ENCODE results near the gene SPOCK1.

Gene SPOCK1

DNA sequence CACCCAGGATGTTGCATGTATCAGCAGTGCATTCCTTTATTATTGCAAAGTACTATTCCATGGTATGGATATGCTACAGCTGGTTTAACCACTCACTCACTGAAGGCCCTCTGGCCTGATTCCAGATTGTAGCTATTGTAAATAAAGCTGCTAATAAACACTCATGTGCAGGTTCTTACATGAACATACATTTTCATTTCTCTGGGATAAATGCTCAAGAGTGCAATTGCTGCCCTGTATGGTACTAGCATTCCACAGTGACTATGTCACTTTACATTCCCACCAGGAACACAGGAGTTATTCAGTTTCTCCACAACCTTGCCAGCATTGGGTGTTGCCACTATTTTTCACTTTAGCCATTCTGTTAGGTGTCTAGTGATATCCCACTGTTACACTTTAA lies 267.6 kb downstream of the SPOCK1 start:
- no peak for DNase-seq (ENCODE audit: low spot score)
- in situ Hi-C loops (cut with MboI; ENCODE audit: low pct_unique_long_range_greater_than_20kb, low sequenced_read_pairs, unreplicated experiment): no loop called here
- TF ChIP-seq, protein P1, sequence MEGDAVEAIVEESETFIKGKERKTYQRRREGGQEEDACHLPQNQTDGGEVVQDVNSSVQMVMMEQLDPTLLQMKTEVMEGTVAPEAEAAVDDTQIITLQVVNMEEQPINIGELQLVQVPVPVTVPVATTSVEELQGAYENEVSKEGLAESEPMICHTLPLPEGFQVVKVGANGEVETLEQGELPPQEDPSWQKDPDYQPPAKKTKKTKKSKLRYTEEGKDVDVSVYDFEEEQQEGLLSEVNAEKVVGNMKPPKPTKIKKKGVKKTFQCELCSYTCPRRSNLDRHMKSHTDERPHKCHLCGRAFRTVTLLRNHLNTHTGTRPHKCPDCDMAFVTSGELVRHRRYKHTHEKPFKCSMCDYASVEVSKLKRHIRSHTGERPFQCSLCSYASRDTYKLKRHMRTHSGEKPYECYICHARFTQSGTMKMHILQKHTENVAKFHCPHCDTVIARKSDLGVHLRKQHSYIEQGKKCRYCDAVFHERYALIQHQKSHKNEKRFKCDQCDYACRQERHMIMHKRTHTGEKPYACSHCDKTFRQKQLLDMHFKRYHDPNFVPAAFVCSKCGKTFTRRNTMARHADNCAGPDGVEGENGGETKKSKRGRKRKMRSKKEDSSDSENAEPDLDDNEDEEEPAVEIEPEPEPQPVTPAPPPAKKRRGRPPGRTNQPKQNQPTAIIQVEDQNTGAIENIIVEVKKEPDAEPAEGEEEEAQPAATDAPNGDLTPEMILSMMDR (IDR thresholded peaks at IDR 0.05; ENCODE audit: extremely low read depth, insufficient read depth, missing control alignments): no peak

DNA sequence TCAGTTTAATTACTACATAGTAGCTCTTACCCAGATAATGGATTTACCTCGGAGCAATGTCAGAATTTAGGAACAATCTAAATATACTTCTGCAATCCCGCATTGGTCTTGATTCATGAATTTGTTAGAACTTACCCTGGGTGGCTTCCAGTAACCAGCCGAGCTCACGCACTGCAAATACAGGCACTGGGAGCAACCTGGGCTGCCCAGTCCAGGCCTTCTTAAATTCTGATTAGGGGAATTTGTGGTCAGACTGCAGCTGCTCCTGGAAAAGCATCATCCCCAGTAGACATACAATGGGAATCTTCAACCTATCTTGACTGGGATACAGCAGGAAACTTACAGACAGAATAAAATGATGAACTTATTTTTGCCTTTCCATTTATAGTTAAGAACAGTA lies 270.3 kb downstream of the SPOCK1 start:
- TF ChIP-seq, protein P1 (IDR thresholded peaks at IDR 0.05; ENCODE audit: extremely low read depth, insufficient read depth, missing control alignments): no peak
- in situ Hi-C loops (cut with MboI; ENCODE audit: low pct_unique_long_range_greater_than_20kb, low sequenced_read_pairs, unreplicated experiment): no loop called here
- no peak for DNase-seq (ENCODE audit: low spot score)

DNA sequence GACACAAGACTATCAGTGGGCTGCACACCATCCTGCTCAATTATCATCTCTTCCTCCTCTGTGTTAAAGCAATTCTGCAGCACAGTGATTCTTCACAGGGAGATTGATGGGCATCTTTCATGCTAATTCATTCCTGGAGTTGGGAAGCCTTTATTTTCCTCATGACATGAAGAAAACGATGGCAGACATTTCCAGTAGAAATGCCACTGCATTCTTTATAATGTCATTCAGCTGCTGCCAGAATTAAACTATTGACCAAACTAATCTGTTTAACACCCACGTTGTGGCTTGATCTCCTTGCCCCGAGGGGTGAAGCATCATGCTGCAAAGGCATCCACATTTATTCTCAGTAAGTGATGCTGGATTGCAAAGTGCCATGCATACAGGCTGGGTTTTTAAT lies 273.0 kb downstream of the SPOCK1 start:
- TF ChIP-seq, protein P1 (IDR thresholded peaks at IDR 0.05; ENCODE audit: extremely low read depth, insufficient read depth, missing control alignments): no peak
- in situ Hi-C loops (cut with MboI; ENCODE audit: low pct_unique_long_range_greater_than_20kb, low sequenced_read_pairs, unreplicated experiment): no loop called here
- no peak for DNase-seq (ENCODE audit: low spot score)

DNA sequence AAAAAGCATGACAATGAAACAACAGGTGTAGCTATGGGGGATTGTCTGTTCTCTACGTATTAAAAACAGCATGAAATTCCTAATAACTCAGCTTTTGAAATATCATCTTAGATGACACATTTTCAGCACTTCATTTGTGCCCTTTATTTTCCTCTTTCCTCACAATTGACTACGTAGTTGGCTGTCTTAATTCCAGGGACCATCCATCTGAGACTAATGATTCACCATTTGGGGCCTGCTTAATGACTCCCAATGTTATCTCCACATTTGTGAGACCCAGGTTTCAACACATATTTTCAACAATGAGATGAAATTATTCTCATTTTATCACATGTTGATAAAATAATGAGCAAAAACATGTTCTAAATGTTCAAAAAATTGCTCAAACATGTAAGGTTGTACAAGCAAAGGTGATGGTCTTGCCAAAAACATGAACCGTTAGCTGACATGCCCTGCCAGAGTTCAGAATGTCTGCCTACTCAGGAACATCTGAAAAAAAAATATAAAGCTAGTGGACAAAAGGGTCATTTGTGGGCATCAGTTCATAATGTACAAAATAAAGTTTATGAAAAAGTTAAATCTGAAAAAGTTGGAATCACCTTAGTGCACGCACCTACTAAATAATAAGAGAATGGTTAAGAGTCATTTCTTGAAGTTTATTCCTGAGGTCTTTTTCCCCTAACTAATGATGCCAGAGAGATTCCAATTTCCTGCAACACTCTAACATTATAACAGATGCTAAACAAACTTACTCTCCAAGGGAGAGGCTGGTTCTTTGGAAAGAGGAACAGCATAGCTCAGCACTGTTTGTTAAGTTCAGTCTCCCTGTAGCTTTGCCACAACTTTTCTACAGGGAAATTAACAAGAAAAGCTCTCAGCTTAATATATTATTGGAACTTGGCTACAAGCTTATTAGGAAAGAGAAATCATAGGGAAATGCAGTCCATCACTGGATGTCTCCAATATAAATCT lies 275.5 kb downstream of the SPOCK1 start:
- DNase-seq (ENCODE audit: low spot score): no peak
- in situ Hi-C loops (cut with MboI; ENCODE audit: low pct_unique_long_range_greater_than_20kb, low sequenced_read_pairs, unreplicated experiment): no loop called here
- TF ChIP-seq, protein P1 (IDR thresholded peaks at IDR 0.05; ENCODE audit: extremely low read depth, insufficient read depth, missing control alignments): no peak

DNA sequence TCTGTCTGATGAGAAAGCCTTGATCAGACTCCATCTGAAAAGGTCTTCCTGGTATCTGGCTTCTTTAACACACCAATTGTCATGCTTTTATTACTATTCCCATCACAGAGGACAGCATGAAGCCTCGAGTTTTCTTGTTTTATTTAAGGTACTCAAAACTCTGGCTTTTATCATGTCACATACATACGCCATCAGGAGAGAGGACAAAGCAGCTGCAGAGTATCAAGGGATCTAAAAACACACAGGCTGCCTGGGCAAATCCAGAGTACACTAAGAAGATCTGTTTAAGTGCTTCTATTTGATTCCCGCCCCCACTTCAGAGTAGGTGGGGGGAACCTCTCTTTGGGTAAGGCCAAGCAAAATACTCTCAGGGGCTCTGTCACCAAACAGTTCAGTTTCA lies 277.2 kb downstream of the SPOCK1 start:
- TF ChIP-seq, protein P1 (IDR thresholded peaks at IDR 0.05; ENCODE audit: extremely low read depth, insufficient read depth, missing control alignments): no peak
- no peak for DNase-seq (ENCODE audit: low spot score)
- in situ Hi-C loops (cut with MboI; ENCODE audit: low pct_unique_long_range_greater_than_20kb, low sequenced_read_pairs, unreplicated experiment): no loop called here

DNA sequence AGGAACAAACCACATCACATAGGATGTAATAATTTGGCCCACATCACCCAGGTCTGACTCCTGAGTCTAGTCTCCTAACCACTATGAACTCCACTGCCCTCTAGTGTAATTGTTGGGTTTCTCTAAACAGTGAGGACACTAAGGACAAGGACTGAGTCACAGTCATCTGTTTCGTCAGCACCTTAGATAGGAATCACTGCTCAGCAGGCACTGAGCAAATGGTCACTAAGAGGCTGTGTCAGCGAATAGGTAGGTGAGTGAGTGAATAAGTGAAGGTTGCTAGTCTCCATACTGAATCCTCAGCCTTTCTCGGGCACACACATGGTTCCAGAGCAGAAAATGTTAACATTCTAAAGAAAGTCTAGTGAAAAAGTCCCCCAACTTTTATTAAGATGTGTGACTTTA lies 278.6 kb downstream of the SPOCK1 start:
- TF ChIP-seq, protein P1 (IDR thresholded peaks at IDR 0.05; ENCODE audit: extremely low read depth, insufficient read depth, missing control alignments): peak; percentile 54
- DNase-seq (ENCODE audit: low spot score): peak; percentile 39
- in situ Hi-C loops (cut with MboI; ENCODE audit: low pct_unique_long_range_greater_than_20kb, low sequenced_read_pairs, unreplicated experiment): no loop called here
